Glomerular visceral epithelial cell (primary cell): ENCODE measurements around the gene TAS2R19.
A peak's percentile ranks its signal among the peaks of the same experiment; 100 is the strongest.
"Not testable (repeated sequence)": the region's sequence is repeated elsewhere in the genome, so short reads cannot be mapped to it uniquely, and the experiment has no call there.

ENCODE experiments used
- DNase-seq: peaks from one replicate; pipeline ENCODE4 v3.0.0-alpha.2; 2016; ENCODE audit errors: extremely low spot score

The TAS2R19 gene, protein sequence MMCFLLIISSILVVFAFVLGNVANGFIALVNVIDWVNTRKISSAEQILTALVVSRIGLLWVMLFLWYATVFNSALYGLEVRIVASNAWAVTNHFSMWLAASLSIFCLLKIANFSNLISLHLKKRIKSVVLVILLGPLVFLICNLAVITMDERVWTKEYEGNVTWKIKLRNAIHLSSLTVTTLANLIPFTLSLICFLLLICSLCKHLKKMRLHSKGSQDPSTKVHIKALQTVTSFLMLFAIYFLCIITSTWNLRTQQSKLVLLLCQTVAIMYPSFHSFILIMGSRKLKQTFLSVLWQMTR

DNA sequence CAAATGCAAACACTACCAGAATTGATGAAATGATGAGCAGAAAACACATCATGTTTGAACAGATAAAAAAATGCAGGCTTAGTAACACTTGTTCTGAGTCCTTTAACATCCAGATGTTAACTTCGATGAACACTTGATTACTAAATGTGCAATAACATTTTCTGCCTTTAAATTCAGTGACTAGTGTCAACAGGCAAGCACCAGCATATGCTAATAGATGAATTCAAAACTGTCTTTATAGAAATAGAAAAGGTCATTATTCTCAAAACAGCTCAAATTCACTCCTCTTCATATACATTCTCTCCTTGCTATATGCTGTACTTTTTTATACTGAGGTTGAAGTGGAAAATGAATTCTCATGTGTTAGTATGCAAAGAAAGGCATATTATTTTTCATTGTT is at the start of gene TAS2R19:
TSS of gene TAS2R19 (minus strand) at position 101 of the 400 bp plus-strand sequence. CDS start at position 52, 49 bp downstream.
- no peak for DNase-seq

GRCh38 chr12:11071414-11071813 is 49.0 kb upstream of the TAS2R19 start:
- DNase-seq: no peak

- DNase-seq: no peak
Observed at GRCh38 chr12:11070999-11071398, 48.6 kb upstream of the TAS2R19 start.

DNA sequence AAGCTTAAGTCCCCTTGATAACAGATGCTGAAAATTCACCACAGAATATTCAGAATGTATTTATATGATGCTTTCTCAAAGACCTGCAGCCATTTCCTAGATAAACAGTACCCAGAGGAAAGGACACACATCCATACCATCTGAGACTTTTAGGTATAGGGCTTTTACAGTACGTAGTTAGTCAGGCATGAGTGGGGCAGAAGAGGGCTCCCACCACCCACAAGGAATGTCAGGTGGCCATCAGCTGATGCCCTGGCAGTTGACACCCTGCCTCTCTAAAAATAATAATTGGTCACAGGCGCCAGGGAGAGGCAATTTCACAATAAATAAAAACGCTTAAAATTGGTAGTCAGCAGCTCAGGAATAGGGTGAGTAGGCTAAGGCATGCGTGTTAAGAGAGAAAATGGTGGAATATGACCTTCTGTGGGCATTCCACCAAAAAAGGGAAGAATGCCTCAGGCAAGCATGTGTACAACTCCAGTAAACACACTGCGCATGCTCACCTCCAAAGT is 47.5 kb upstream of the TAS2R19 start:
- no peak for DNase-seq

DNA sequence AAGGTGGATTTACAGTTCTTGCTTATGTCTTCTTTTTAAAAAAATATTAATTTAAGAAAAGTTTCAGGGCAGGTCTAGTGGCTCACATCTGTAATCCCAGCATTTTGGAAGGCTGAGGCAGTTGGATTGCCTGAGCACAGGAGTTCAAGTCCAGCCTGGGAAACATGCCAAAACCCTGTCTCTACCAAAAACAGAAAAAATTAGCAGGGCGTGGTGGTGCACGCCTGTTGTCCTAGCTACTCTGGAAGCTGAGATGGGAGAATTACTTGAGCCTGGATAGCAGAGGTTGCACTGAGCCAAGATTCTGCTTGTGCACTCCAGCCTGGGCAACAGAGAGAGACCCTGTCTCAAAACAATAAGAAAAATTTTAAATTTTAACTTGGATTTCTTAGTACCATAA is 45.1 kb upstream of the TAS2R19 start:
- DNase-seq: peak; percentile 6

- DNase-seq: not testable (repeated sequence)
Observed at GRCh38 chr12:11062194-11062593, 39.8 kb upstream of the TAS2R19 start, which contains the start of gene TAS2R46. Gene TAS2R46 (minus strand): TSS chr12:11062294. CDS start chr12:11062294, 0 bp downstream.

DNA sequence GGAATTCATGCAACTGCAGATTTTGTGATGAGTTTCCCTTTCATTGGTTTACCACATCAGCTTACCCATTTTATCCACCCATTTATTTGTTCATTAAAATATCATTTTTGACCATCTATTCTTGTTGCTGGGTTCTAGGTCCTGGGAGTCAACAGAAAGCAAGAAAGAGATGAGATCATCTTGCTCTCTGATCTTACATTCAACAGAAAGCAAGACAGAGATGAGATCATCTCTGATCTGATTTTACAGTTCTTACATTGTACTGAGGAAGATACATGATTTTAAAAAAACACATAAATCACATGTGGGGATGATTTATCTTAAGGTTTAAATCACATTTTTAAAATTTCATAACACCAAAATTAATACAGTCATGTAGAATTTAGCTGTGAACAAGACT is 37.4 kb upstream of the TAS2R19 start:
- DNase-seq: no peak

GRCh38 chr12:11059041-11059440 is 36.6 kb upstream of the TAS2R19 start:
- DNase-seq: no peak

GRCh38 chr12:11055306-11055705 is 32.9 kb upstream of the TAS2R19 start:
- no peak for DNase-seq

DNA sequence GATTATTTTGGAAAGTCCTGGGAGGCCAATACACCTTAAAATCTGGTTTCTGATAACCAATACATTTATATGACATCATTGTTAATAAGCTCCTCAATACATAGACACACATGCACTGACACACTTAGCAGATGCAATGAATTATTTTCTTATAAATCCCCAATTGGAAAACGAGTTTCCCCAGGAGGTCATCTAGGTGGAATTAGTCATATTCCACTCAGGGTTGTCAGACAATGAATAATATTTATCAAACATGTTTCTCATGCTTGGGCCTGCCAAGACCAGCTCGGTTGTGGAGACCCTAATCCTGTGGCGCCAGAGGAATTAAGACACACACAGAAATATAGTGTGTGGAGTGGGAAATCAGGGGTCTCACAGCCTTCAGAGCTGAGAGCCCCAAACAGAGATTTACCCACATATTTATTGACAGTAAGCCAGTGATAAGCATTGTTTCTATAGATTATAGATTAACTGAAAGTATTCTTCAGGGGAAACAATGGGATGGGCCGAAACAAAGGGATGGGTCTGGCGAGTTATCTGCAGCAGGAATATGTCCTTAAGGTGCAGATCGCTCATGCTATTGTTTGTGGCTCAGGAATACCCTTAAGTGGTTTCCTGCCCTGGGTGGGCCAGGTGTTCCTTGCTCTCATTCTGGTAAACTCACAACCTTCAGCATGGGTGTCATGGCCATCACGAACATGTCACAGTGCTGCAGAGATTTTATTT is 27.5 kb upstream of the TAS2R19 start:
- not testable (repeated sequence) for DNase-seq

DNA sequence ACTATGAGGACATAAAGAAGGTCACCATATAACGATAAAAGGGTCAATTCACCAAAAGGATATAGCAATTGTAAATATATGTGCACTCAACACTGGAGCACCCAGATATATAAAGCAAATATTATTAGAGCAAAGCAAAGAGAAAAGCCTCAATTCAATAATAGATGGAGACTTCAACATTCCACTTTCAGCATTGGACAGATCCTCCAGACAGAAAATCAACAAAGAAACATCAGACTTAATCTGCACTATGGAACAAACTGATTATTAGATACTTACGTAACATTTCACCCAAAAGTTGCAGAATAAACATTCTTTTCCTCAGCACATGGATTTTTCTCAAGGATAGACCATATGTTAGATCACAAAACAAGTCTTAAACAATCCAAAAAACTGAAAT is 18.9 kb upstream of the TAS2R19 start:
- not testable (repeated sequence) for DNase-seq

DNA sequence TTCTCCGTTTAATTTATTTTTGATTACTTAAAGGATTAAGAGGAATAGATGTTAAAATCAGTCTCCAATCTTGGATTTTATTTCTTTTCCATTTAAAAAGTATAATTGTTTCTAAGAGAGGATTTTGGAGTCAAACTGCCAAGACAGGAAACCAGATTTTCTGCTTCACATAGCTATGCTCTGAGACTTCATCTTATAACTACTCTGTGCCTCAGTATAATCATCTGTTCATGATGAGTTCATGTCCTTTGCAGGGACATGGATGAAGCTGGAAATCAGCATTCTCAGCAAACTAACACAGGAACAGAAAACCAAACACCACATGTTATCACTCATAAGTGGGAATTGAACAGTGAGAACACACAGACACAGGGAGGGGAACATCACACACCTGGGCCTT is 17.7 kb upstream of the TAS2R19 start:
- no peak for DNase-seq

DNA sequence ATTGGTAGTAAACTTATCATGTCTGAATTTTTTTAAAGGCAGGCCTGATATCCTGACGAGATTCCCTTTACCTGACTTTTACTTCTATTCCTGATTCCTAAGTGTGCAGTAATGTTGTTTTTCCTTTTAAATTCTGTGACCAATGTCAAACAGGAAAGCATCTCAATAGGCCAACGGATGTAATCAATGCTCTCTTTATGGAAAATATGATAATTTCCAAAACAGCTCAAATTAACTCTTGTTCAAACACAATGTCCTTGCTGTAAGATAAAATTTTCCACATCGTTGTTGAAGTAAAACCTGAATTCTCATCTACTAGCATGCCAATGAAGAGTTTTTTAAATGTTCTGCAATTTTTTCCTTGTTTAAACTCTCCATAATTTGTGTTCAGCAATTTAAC is 16.8 kb upstream of the TAS2R19 start:
- DNase-seq: no peak

GRCh38 chr12:11033959-11034358 is 11.5 kb upstream of the TAS2R19 start:
- not testable (repeated sequence) for DNase-seq

- no peak for DNase-seq
Observed at GRCh38 chr12:11031307-11031706, 8.9 kb upstream of the TAS2R19 start, which contains the start of gene TAS2R31. Gene TAS2R31 (minus strand): TSS chr12:11031407. CDS start chr12:11031335, 72 bp downstream.

GRCh38 chr12:11026118-11026517 is 3.7 kb upstream of the TAS2R19 start:
- no peak for DNase-seq

DNA sequence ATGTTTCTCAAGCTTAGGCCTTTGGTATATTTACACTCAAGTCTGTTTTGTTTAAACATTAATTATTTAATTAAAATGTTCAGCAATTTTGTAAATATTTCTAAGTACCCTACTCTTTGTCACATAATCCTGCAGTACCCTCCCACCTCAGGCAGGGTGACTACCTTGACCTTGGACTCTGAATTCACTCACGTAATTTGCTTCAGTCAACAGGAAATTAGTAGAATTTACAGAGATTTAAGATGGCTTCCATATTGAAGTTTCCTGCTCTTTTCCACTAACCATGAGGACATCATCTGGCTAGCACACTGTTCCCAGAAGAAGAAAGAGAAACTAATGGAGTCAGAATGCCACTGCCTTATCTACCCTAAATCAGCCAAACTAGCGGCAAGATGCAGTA is 967 bp upstream of the TAS2R19 start:
- DNase-seq: no peak

DNA sequence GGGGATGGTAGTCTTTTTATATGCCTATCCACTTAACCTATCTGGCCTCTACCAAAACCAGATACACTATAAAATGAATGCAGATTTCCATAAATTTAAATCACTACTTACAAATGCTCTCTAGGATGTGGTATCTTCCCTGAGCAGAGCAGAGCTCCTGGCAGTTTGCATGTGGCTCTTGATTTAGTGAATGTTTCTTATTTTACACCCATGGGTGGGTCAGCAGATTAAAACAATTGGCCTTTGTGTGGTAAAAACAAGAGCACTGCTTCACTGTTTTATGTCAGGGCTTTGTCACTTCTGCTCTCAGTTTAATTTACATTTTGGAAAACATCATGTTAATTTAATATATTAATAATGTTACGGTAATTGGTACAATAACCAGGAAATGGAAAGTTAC is 5.5 kb downstream of the TAS2R19 start:
- no peak for DNase-seq

DNA sequence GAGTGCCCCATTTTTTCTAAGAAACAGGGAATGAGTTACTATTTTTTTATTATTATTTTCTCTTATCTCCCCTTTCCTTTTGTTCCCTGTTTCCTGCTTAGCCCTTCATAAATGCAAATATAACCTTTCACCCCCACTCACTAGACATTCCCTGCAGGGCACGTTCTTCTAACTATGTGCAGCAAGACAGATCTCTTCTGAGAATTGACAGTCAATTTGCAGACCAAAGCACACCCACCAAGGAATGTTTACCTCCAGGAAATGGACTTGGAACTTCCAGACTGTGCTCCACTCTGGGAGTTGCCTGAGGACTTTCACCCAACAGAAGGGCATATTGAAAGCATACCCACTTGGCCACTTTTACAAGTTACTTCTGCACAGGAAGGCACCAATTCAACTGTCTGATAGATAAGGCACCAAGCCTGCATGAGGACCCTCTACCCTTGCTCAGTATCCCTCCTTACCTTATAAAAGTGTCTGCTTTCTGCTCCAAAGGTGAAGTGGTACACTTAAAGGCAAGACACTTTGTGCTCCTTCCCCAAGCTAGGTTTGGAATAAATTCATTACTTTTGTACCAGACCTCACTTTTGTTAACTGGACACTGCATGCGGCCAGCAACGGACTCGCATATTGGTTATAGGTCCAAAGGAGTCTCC is 6.5 kb downstream of the TAS2R19 start:
- no peak for DNase-seq

- DNase-seq: no peak
Observed at GRCh38 chr12:11014234-11014633, 8.2 kb downstream of the TAS2R19 start.

DNA sequence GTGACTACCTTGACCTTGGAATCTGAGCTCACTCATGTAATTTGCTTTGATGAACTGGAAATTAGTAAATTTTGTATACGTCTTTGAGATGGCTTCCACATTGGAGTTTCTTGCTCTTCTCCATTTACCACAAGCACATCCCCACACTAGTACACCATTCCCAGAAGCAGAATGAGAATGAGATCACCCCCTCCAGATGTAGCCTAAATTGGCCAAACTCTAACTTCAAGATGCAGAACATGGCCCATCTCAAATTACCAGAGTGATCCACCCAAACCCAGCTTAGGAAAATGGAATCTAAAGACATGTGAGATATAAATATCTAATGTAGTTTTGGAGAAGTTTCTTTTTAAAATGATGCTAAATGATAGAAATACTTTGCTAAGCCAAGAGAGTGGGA is 14.8 kb downstream of the TAS2R19 start:
- DNase-seq: no peak

- DNase-seq: no peak
Observed at GRCh38 chr12:10998204-10998603, 24.2 kb downstream of the TAS2R19 start, which contains the start of gene TAS2R20. Gene TAS2R20 (minus strand): TSS chr12:10998304. CDS start chr12:10997875, 429 bp downstream.
